ENCODE results near the gene RRM2. TPM values are rescaled to one million over a fixed set of nuclear protein-coding genes. Genes with fewer than 3 reads are reported as not detected.

Gene RRM2
- total RNA-seq, 1 donor from 2014 or later, result 8.4 TPM

DNA sequence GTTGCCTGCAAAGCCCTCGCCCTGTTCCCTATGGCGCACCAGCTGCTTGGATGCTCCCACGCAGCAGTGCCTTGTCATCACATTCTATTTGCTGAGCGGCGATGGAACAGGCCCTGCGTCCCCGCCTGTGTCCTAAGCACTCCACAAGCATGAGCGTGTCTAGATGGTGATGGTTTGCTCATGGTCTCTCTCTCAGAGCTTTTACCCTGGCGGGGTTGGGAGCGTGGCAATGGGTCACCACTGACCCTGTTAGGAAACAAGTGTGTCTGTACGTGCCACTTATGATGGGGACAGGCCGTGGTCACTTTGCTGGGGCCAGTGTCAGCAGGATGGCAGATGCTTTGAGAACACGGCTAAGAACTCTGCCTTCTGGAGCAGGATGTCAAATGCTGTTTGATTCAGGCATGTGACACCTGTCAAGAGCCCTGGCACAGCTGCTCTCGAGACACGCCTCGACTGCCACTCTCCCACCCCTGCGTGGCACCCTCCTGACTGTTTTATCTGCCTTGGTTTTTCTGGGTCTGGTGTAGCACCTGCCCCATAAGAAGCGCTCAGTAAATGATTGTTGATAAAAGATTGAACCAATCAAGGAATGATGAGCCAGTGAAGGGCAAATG is 44.2 kb downstream of the RRM2 start:
- H3K4me3 ChIP-seq, result no peak overlapping the region
- H3K9me3 ChIP-seq, result no peaks in the 10 kb centered on the region
- DNase-seq (no peak), ATAC-seq (no peak)
- intact Hi-C loops (cut with DNase I), result no loop called here
- H3K27me3 ChIP-seq (ENCODE audit: low read depth), result no peaks in the 10 kb centered on the region
- TF ChIP-seq, protein P1, sequence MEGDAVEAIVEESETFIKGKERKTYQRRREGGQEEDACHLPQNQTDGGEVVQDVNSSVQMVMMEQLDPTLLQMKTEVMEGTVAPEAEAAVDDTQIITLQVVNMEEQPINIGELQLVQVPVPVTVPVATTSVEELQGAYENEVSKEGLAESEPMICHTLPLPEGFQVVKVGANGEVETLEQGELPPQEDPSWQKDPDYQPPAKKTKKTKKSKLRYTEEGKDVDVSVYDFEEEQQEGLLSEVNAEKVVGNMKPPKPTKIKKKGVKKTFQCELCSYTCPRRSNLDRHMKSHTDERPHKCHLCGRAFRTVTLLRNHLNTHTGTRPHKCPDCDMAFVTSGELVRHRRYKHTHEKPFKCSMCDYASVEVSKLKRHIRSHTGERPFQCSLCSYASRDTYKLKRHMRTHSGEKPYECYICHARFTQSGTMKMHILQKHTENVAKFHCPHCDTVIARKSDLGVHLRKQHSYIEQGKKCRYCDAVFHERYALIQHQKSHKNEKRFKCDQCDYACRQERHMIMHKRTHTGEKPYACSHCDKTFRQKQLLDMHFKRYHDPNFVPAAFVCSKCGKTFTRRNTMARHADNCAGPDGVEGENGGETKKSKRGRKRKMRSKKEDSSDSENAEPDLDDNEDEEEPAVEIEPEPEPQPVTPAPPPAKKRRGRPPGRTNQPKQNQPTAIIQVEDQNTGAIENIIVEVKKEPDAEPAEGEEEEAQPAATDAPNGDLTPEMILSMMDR (IDR thresholded peaks at IDR 0.05), result no peak
- no peaks in the 10 kb centered on the region for H3K36me3 ChIP-seq
- H3K4me1 ChIP-seq, result no peaks in the 10 kb centered on the region
- H3K27ac ChIP-seq, result no peak overlapping the region

DNA sequence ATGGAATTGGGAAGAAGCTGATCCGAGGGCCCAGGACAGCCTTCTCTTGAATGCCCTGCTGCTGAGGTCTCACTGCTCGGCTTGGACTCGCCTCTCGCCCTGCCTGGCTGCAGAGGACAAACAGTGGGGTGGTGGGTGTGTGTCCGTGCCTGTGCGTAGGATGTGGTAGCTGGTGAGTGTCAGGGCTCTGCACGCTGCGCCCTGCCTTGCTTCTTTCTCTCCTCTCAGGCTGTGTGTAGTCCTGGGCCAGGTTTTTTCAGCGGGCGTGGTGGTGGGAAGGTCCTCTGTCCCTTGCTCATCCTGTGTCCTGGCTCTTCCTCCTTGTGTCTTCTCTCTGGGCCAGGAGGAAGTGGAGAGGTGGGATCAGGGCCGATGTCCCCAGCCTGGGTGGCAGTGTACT is 44.8 kb downstream of the RRM2 start:
- ATAC-seq, result no peak
- TF ChIP-seq, protein P1 (IDR thresholded peaks at IDR 0.05), result no peak
- Histone ChIP-seq H3K36me3 (no peaks in the 10 kb centered on the region), H3K9me3 (no peaks in the 10 kb centered on the region), H3K4me3 (no peak overlapping the region), H3K27ac (no peak overlapping the region), H3K4me1 (no peaks in the 10 kb centered on the region), H3K27me3 (ENCODE audit: low read depth) (no peaks in the 10 kb centered on the region)
- intact Hi-C loops (cut with DNase I), result no loop called here
- no peak for DNase-seq

DNA sequence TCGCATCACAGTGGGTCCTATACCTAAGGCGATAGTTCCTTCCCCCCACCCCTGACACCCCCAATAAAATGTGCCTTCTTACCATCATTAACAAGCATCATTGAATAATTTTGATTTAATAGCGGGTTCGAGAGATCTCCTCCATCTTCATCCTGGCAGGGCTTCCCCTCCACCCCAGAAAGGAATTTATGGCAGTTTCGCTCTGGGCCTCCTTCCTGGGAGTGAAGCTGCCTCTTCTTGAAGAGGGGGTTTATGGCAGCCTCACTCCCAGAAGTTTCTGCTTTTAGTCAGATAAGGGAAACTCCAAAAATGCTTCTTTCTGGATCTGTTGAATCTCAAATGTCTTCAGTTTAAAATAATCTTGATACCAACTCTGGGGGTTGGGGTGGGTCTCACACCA is 45.7 kb downstream of the RRM2 start:
- intact Hi-C loops (cut with DNase I), result no loop called here
- H3K9me3 ChIP-seq, result no peaks in the 10 kb centered on the region
- DNase-seq (no peak), ATAC-seq (no peak)
- no peak overlapping the region for H3K4me3 ChIP-seq
- no peak overlapping the region for H3K27ac ChIP-seq
- H3K4me1 ChIP-seq, result no peaks in the 10 kb centered on the region
- H3K36me3 ChIP-seq, result no peaks in the 10 kb centered on the region
- TF ChIP-seq, protein P1 (IDR thresholded peaks at IDR 0.05), result no peak
- no peaks in the 10 kb centered on the region for H3K27me3 ChIP-seq (ENCODE audit: low read depth)

DNA sequence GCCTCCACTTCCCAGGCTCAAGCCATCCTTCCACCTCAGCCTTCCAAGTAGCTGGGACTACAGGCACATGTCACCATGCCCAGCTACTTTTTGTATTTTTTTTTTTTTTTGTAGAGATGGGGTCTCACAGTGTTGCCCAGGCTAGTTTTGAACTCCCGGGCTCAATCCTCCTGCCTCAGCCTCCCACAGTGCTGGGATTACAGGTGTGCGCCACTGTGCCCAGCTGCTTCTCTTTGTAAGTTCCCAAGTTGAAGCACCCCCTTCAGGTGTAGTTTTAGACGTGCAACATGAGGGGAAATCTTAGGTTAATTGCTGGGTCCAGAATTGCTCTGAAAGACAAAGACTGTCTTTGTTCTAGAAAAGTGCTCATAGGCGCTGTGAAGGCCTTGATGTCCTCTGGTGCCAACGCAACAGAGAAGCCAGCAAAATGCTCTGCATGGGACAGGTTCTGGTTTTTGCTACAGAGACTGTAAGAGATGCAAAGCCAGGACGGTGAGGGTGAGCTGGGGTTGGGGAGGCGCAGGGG is 46.6 kb downstream of the RRM2 start:
- H3K9me3 ChIP-seq, result no peaks in the 10 kb centered on the region

DNA sequence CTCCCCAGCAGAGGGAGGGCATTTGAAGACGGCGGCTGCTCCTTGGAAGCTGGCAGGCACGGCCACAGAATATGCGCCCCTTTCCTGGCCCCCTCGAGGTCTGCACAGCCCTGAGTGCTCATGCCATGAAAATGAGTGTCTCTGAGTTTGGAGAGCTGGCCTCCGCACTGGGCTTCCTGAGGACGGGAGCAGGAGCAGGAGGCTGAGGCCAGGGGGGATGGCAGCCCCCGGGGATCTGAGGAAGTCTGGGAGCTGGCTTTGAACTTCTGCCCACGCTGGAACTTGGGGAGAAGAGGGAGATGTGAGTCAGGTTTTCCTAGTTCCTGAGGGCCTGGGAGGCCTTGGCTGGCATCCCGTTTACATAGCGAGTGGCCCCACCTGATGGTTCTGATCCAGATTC is 47.0 kb downstream of the RRM2 start:
- Histone ChIP-seq H3K4me3 (no peak overlapping the region), H3K4me1 (no peaks in the 10 kb centered on the region), H3K27me3 (ENCODE audit: low read depth) (no peaks in the 10 kb centered on the region), H3K9me3 (no peaks in the 10 kb centered on the region), H3K27ac (no peak overlapping the region), H3K36me3 (no peaks in the 10 kb centered on the region)
- TF ChIP-seq, protein P1 (IDR thresholded peaks at IDR 0.05), result no peak
- DNase-seq, result no peak
- intact Hi-C loops (cut with DNase I), result no loop called here
- ATAC-seq, result no peak

More for the DNA sequence above, 46.6 kb downstream of the RRM2 start:
- Histone ChIP-seq H3K4me3 (no peak overlapping the region), H3K27me3 (ENCODE audit: low read depth) (no peaks in the 10 kb centered on the region), H3K27ac (no peak overlapping the region), H3K4me1 (no peaks in the 10 kb centered on the region), H3K36me3 (no peaks in the 10 kb centered on the region)
- DNase-seq (no peak), ATAC-seq (no peak)
- TF ChIP-seq, protein P1 (IDR thresholded peaks at IDR 0.05), result no peak
- intact Hi-C loops (cut with DNase I), result no loop called here
